VCaP (cell line): ENCODE results near the gene COL25A1.

Source experiments
- H3K27ac ChIP-seq: fragments of 450-650 bp; 2 replicates; pipeline ENCODE4 v1.5.1; 2017
- CTCF ChIP-seq: fragments of 450-650 bp; conservative IDR thresholded peaks from 2 replicates; pipeline ENCODE4 v1.5.1; 2017; ENCODE audit warnings: mild to moderate bottlenecking, moderate library complexity

Gene COL25A1

DNA sequence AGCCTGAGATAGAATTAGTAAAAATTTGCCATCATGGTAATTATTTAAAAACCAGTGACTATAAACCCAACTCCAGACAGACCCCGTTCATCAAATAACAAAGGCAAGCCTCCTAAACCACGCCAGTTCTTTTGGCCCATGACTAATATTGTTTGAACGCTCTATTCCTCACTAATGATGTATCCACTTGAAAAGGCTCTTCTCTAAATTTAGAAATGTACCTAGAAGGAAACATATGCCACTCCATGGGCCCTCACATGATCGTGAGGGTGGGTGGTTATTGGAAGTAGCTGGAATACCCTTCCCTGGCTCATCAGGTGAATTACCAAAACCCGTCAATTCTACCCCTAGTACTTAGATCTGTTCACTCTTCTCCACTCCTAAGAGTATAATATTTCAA lies 249.2 kb downstream of the COL25A1 start:
- no peak overlapping the region for H3K27ac ChIP-seq
- TF ChIP-seq CTCF: no peak

DNA sequence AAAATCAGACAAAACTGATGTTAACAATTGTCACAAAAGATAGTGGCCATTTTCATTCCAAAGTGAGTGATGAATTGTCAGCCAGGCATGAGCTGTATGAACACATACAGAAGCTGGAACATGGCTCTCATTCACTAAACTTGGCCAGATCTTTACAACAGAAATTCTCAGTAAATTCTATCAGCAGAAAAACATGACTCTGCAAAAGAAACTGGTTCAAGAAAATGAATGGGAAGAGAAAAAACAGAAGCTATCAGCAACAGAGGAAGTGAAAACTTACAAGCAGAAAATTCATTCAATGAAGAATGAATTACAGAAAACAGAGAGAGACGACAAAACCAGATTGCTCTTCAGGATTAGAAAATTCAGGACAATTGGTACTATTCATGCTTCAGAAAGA lies 249.6 kb downstream of the COL25A1 start:
- TF ChIP-seq CTCF: no peak
- no peak overlapping the region for H3K27ac ChIP-seq

DNA sequence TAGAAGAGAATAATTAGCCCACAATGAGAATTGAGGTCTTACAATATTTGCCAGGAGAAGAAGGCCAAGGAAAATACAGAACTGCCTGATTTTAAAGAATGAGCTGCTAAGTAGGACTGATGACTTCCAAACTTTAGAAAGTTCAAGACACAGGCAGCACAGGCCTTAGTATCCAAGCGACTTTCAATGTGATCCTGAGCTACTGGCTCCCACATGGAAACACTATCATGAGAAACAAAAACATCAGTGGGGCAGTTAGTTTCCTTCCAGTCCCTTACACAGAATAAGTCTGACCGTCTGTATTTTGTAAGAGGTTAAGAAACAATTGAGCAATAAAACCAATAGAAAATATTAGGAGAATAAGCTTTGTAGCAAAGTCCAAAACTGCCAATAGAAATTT lies 251.4 kb downstream of the COL25A1 start:
- no peak for TF ChIP-seq CTCF
- no peak overlapping the region for H3K27ac ChIP-seq

DNA sequence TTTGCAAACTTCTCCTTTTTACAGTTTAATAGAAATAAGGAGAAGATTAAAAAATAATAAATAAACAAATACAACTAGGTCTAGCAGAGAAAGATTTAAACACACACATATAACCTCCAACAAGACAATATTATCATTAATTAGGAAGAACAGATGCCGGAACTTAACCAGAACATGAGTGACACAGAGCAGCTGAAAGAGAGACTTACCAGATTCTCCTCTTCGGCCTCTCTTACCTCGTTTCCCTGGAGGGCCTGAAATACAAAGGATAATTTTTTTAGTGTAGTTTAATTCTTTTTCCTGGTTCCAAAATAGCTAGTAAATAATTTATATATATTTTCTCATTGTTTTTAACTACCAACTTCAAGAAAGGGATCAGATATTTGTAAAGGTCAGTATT lies 252.5 kb downstream of the COL25A1 start:
- no peak for TF ChIP-seq CTCF
- no peak overlapping the region for H3K27ac ChIP-seq

GRCh38 chr4:109046471-109047201 lies 255.8 kb downstream of the COL25A1 start:
- TF ChIP-seq CTCF: no peak
- H3K27ac ChIP-seq: no peak overlapping the region

- TF ChIP-seq CTCF: no peak
- H3K27ac ChIP-seq: no peak overlapping the region
Measured at GRCh38 chr4:109044431-109044830, 258.0 kb downstream of the COL25A1 start.

DNA sequence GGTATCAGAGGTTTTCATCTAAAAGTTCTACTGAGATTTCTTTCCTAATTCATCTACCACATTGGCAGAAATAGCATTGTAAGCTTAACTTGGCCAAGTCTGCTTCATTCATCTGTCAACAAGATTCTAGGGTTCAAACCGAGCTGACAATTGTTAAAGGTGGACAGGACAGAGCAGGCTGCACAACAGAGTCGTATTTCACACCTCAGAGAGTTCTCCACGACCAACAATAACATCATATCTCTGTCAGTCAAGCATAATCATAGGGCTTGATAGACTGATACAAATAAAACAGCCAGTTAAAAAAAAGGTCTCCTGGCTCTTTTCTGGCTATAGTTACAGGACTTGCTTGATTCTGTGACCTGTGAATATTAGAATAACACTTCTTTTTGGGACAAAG lies 259.2 kb downstream of the COL25A1 start:
- TF ChIP-seq CTCF: no peak

More for the DNA sequence above, 259.2 kb downstream of the COL25A1 start:
- H3K27ac ChIP-seq: no peak overlapping the region
